ENCODE results near the gene S100A4. TPM values are rescaled to one million over a fixed set of nuclear protein-coding genes. Genes with fewer than 3 reads are reported as not detected.

S100A4 gene
- total RNA-seq, 2 experiments from 2014 or later, result 109 to 118 TPM

DNA sequence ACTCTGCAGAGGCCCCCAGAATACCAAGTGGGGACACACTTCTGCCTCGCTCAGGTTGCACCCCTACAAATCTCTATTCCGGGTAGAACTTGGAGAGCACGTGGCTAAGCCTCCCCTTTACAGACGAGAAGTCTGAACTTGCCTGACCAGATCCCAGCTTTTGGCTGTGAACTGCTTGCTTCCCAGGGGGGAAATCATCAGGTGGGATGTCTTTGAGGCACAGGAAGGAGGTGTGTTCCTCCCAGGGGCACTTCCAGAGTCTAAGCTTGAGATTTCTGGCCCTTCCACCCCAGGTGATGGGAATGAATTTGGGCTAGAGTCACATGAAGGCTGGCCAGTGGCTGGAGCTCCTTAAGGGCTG is 4.8 kb upstream of the S100A4 start:
- H3K27me3 Mint-ChIP-seq, result no peaks in the 10 kb centered on the region
- no peaks in the 10 kb centered on the region for H3K36me3 Mint-ChIP-seq (ENCODE audit: low read depth)
- TF ChIP-seq, protein P1, sequence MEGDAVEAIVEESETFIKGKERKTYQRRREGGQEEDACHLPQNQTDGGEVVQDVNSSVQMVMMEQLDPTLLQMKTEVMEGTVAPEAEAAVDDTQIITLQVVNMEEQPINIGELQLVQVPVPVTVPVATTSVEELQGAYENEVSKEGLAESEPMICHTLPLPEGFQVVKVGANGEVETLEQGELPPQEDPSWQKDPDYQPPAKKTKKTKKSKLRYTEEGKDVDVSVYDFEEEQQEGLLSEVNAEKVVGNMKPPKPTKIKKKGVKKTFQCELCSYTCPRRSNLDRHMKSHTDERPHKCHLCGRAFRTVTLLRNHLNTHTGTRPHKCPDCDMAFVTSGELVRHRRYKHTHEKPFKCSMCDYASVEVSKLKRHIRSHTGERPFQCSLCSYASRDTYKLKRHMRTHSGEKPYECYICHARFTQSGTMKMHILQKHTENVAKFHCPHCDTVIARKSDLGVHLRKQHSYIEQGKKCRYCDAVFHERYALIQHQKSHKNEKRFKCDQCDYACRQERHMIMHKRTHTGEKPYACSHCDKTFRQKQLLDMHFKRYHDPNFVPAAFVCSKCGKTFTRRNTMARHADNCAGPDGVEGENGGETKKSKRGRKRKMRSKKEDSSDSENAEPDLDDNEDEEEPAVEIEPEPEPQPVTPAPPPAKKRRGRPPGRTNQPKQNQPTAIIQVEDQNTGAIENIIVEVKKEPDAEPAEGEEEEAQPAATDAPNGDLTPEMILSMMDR (IDR thresholded peaks at IDR 0.05), result no peak
- ChIA-PET CTCF (interaction anchor here (0.7 to 3.2 kb wide), 8 partner anchors 9 to 40 kb away, joined by 3 to 20 read pairs (median 4); partner anchors contain the start of gene S100A5), POLR2A (interaction anchor here (0.6 to 1.5 kb wide), 4 partner anchors 13 to 338 kb away, joined by 3 to 4 read pairs (median 4); no protein-coding TSS in a partner anchor)
- H3K27ac Mint-ChIP-seq, result no peak overlapping the region
- H3K4me1 Mint-ChIP-seq (ENCODE audit: low read depth), result peaks cover 17% of the 10 kb centered on the region
- DNase-seq, result no peak
- no peaks in the 10 kb centered on the region for H3K9me3 Mint-ChIP-seq
- H3K4me3 Mint-ChIP-seq, result no peak overlapping the region
- intact Hi-C loops (cut with micrococcal nuclease), result no loop called here
- no peak for ATAC-seq

DNA sequence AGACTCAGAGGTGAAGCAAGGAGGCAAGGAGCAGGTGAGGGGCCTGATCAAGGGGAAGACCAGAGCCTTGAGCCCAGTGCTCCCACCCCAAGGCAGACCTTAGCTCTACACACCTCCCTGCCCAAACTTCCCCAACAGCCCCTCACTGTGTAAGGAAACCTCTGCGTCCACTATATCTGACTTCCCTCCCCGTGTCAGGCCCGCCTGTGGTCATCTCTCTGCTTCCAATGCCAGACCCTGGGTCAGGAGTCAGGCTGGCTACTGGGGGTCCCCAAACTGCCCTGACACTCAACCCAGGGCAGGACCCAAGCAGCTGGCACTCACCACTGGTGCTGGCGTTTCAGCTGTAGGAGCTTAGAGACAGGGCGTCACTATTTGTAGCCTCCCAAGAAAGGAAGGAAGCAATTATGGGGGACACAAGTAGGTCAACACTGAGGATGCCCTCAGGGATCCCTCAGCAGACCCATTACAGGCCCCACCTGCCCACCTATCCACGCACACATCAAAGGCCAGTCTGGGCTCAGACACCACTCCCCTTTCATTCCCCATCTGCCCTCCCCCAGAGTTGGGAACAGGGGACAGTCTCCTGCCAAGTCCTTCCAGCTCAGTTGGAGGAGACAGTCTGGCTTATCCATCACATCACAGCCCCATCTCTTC is 4.3 kb upstream of the S100A4 start:
- no peak for ATAC-seq
- no peaks in the 10 kb centered on the region for H3K27me3 Mint-ChIP-seq
- peaks cover 22% of the 10 kb centered on the region for H3K4me1 Mint-ChIP-seq (ENCODE audit: low read depth)
- intact Hi-C loops (cut with micrococcal nuclease), result no loop called here
- TF ChIP-seq, protein P1 (IDR thresholded peaks at IDR 0.05), result no peak
- peaks cover 1% of the 10 kb centered on the region for H3K36me3 Mint-ChIP-seq (ENCODE audit: low read depth)
- CTCF ChIA-PET, result interaction anchor here (0.7 to 3.2 kb wide), 8 partner anchors 9 to 39 kb away, joined by 3 to 20 read pairs (median 4); partner anchors contain the start of gene S100A5
- H3K9me3 Mint-ChIP-seq, result no peaks in the 10 kb centered on the region
- H3K4me3 Mint-ChIP-seq, result no peak overlapping the region
- DNase-seq, result no peak
- POLR2A ChIA-PET, result interaction anchor here (0.6 to 1.5 kb wide), 4 partner anchors 13 to 339 kb away, joined by 3 to 4 read pairs (median 4); no protein-coding TSS in a partner anchor
- H3K27ac Mint-ChIP-seq, result no peak overlapping the region

DNA sequence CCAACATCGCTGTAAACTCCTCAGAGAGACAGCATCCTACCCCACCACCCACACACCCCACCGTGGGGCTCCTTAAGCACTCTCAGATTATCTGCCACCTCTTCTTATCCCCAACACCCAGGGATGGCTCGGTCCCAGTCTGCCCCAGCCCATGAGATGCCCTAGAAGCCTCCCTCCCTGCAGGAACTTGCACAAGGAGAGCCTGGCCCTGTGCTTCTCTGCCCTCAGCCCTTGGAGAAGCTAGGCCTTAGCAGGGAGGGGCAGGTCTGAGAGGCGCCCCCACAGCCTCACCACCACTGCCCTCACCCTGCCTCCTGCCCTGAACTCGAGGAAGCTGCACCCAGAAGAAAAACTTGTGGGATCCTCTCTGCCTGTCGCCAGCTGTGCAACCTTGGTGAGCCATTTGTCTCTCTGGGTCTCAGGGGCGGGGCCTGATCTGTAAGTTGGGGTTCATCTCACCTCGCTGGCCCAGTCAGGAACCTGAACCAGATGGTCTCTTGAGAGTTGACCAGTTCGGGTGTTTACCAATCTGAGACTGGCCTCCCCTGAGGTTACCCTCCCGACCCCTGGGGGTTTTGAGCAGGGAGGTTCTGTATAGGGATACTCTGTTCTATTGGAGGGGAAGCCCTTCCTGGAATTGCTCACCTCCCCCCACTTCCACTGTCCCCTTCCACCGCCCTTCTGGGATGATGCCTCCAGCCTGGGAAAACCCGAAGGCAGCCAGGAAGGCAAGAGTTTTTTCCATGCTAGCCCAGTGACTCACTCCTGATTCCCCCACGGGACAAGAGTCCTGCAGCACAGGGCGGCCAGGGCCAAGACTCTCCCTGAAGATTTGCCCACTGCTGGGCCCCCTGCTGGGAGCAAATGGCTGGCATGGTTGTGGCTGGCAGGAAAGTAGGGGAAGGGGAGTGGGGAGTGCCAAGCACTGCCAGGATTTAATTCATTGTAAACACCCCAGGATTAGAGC is 3.4 kb upstream of the S100A4 start, which contains the start of gene S100A3:
Gene S100A3 (minus strand): TSS at position 537 of the 967 bp plus-strand sequence. CDS start 773 bp downstream, outside the sequence.
- TF ChIP-seq, protein P1 (IDR thresholded peaks at IDR 0.05), result no peak
- intact Hi-C loops (cut with micrococcal nuclease), result no loop called here
- POLR2A ChIA-PET, result interaction anchor here (6.6 kb wide), 1 partner anchor 15 kb away, joined by 97 read pairs; the partner anchor contains the start of gene S100A6
- H3K27ac Mint-ChIP-seq, result no peak within 1 kb of the TSS
- peaks cover 10% of the 10 kb centered on the region for H3K36me3 Mint-ChIP-seq (ENCODE audit: low read depth)
- DNase-seq (no peak), ATAC-seq (no peak)
- CTCF ChIA-PET, result no interaction called here
- no peaks in the 10 kb centered on the region for H3K9me3 Mint-ChIP-seq
- H3K27me3 Mint-ChIP-seq, result no peaks in the 10 kb centered on the region
- H3K4me1 Mint-ChIP-seq (ENCODE audit: low read depth), result peaks cover 31% of the 10 kb centered on the region
- H3K4me3 Mint-ChIP-seq, result no peak within 1 kb of the TSS

DNA sequence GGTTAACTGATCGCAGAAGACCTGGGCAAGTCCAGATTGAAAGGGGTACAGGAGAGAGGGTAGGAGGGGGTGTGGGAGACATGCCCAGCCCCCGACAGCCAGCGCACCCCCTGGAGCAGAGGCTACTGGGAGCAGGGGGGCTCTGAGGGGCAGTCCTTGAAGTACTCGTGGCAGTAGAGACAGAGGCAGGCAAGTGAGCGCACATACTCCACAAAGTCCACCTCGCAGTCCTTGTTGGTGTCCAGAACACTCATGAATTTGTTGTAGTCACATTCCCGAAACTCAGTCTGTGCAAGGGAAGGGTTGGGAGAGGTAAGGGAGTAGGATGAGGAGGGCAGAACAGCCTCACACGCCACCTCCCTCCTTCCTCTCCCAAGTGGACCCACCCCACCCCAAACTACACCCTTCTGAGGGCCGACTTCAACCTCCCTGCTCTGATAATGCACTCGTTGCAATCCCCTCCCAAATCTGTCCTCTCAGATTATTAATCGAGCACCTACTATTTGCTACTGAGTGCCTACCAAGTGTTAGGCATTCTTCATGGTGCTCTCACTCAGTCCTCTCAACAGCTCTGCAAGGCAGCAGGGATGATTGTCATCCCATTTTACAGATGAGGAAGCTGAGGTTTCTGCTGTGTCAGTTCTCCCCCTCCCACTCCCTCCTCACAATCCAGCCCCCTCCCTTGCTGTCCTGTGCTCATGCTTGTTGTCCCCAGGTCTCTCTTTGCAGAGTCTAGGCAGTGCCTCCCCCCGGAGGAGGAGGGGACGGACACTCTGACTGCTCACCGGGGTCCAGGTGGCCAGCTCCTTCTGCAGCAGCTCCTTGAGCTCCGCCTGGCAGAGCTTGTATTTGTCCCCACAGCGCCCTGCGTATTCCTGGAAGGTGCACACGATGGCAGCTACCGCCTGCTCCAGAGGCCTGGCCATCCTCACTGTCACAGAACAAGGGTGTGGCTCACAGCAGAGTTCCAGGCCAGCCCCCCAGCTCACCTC is 2.2 kb upstream of the S100A4 start:
- no peak overlapping the region for H3K4me3 Mint-ChIP-seq
- ATAC-seq (no peak), DNase-seq (no peak)
- H3K27ac Mint-ChIP-seq, result no peak overlapping the region
- H3K27me3 Mint-ChIP-seq, result no peaks in the 10 kb centered on the region
- ChIA-PET POLR2A (interaction anchor here (1.2 to 6.6 kb wide), 2 partner anchors 8 to 14 kb away, joined by 3 to 97 read pairs; partner anchors contain the start of gene S100A6), CTCF (interaction anchor here (0.8 to 1.5 kb wide), 2 partner anchors 16 to 20 kb away, joined by 3 read pairs; no protein-coding TSS in a partner anchor)
- H3K4me1 Mint-ChIP-seq (ENCODE audit: low read depth), result peaks cover 42% of the 10 kb centered on the region
- TF ChIP-seq, protein P1 (IDR thresholded peaks at IDR 0.05), result no peak
- H3K36me3 Mint-ChIP-seq (ENCODE audit: low read depth), result peaks cover 19% of the 10 kb centered on the region
- intact Hi-C loops (cut with micrococcal nuclease), result no loop called here
- no peaks in the 10 kb centered on the region for H3K9me3 Mint-ChIP-seq

All from activated CD8-positive, alpha-beta T cell treated with anti-CD3 and anti-CD28 coated beads for 36 hours (primary cell).